Posterior vena cava (tissue), 2 donors: ENCODE results near the gene CTNS. TPM values are rescaled to one million over a fixed set of nuclear protein-coding genes. Genes with fewer than 3 reads are reported as not detected.

Experiments
- DNase-seq: peaks from one replicate; pipeline ENCODE4 v3.0.0-alpha.2; 2020; ENCODE audit warnings: low spot score
- intact Hi-C, 2 donors: fragments of 100-400 bp; cut with DNase I; formaldehyde crosslinking; loops; one replicate each; pipeline versions ENCODE4 v1.14.1 to v1.14.2; 2022 to 2023
- long read RNA-seq, 2 donors: library from polyadenylated mRNA; unstranded; transcript quantifications; one replicate each; pipeline ENCODE4 v2.0.0, GENCODE V29; 2020 to 2021
- total RNA-seq, 2 donors: library from RNA; stranded (reverse); fragmentation: NEBNext Ultra II Directional; extraction: Animal tissue kit (Norgen Biotek cat#: 25700); gene quantifications; one replicate each; pipeline ENCODE4 v1.2.1, GENCODE V29; 2021
- donor health status: DM: yes; HTN: yes; CAD: no.
- donor health status: DM: yes; HTN: yes; CAD: no.

The CTNS gene
- 10 to 100 TPM in 1 of 2 donors, 1 to 10 TPM in 1; 9.2 to 11.7 TPM for total RNA-seq
- long read RNA-seq, donor 1, partial matches to known transcripts = 2 of 6 reads
- long read RNA-seq, donor 1, other reads (novel, unspliced or antisense) = 4 of 6 reads
- long read RNA-seq, donor 2, transcript CTNS-201 (12 exons, 2,866 nt) = major isoform, 7 of 20 reads
- long read RNA-seq, donor 2, partial matches to known transcripts = 4 of 20 reads
- long read RNA-seq, donor 2, other reads (novel, unspliced or antisense) = 9 of 20 reads

DNA sequence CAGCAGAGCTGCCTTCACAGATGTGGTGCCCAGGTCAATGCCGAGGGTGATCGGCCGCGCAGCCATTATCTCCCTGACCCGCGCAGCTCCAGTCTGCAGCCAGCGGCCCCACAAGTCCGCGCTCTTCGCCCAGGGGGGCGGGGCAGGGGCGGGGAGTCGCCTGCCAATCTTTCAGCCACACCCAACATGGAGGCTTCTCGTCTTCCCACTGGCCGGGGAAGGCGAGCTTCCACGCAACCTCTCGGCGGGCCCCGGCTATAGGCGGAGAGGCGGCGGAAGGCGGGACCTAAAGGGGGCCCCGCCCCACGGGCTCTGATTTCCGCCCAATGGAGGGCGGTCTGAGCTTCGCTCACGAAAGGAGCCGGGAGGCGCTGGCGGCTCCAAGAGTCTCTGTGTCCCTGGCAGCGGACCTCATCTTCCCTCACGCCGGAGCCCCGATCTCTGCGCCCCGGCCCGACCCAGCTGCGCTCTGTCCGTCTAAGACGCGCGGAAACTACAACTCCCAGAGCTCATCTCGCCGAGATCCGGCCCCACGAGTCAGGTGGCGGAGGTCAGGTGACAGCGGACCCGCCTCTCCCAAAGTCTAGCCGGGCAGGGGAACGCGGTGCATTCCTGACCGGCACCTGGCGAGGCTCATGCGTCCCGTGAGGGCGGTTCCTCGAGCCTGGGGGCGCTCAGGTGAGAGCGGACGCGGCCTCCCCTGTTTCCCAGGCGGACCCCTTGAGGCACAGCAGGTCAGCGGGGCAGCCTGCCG is at the start of gene CTNS, which contains the start of gene SHPK:
Gene CTNS (plus strand): TSS at position 607 of the 754 bp plus-strand sequence. CDS start 3,447 bp downstream, outside the sequence.
Gene SHPK (minus strand): TSS at position 97 of the 754 bp plus-strand sequence. CDS start 31 bp downstream, at position 66.
- intact Hi-C loops = loop anchor here in 1 of 2 donors (10.0 kb wide), 1 partner anchor 102 kb away; no protein-coding TSS in a partner anchor
- DNase-seq = peak; percentile 99

DNA sequence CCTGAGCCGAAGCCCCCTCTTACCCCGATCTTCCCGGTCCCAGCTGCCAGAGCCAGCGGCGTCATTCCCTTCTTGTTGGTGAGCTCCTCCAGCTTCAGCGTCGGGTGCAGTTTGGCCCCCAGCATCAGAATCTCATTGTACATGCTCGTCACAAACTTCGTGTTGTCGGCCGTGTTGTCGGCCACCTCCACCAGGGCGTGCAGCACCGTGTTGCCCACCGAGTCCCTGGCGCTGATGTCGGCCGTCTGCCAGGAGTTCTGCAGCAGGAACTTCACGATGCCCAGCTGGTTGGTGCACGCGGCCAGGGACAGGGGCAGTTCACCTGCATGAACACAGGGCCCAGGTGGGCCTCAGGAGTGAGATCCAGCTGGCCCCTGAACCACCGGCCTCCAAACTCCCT is 46.8 kb upstream of the CTNS start:
- no peak for DNase-seq
- intact Hi-C loops = no loop called here

- intact Hi-C loops = no loop called here
- no peak for DNase-seq
Observed at GRCh38 chr17:3590231-3590630, 46.3 kb upstream of the CTNS start.

GRCh38 chr17:3590768-3591167 is 45.8 kb upstream of the CTNS start:
- intact Hi-C loops = no loop called here
- DNase-seq = no peak

DNA sequence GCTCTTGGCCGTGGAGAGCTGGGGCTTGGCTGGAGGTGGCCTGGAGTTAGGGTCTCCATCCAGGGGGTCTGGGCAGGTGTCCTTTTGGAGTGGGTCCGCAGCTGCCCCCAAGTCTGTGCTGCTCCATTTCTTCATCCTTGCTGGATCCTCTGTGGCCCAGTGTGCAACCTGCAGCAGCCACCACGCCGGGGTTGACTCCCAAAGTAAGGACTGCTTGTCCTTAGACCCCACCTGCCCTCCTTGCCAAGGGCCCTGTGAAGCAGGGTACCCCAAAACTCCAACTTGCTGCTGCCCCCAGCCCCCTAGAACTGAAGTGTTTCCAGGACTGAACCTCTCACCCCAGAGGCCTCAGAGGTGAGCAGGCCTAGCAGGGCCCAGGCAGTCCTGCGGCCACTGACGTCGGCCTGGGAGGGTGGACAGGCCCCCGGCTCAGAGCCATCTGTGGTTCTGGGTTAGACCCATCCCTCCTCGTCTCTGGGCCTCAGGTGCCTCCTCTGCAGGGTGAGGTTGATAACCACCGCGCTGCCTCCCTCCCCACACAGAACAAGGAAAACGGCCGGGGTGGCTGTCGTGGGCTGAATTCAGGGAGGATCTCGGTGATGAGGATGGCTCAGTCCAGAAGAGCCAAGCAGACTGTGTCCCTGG is 44.2 kb upstream of the CTNS start:
- DNase-seq = no peak

DNA sequence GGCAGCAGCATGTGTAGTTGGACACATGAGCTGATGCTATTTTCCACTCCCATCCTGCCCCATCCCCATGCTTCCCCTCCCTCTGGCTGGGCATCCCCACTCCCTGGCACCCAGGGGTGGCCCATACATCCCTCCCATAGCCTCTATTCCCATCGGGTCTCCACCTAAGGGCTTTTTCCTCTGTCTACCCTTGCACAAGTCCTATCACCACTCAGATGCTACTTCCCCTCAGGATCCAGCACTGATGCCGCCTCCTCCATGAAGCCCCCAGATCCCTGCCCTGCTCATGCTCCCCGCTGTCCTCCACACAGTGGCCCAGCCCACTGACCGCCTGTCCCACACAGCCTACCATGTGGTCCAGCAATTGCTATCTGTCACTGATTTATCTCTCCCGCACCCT is 43.2 kb upstream of the CTNS start:
- intact Hi-C loops = no loop called here
- DNase-seq = no peak

More for the DNA sequence above, 44.2 kb upstream of the CTNS start:
- intact Hi-C loops = no loop called here

DNA sequence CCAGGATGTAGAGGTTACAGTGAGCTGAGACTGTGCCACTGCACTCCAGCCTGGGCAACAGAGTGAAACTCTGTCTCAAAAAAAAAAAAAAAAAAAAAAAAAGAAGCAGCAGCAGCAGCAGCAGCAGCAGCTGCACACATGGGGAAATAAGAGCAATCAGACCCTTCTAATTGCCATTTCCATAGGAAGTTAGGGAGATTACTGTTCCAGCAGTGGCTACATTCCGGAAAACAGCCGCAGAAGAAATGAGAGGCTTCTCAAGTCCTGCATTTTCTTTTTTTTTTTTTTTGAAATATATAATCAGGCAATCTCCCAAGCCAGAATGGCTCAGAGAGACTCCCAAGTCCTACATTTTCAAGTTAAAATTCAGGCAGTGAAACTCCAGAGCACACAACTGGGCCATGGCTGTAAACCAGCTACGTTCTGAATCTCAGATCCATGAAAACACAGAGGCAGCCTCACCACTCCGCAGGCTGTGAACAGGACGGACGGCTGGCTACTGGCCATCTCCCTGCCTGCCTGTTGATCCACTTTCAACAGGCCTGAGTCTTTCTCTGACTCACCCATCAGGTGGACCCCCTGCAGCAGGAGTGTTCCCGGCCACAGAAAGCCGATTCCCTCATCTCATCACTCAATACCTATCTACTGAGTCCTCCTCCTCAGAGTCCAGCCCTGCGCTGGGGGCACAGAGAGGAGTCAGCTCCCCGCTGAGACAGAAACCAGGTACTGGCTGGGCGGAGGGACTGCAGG is 42.3 kb upstream of the CTNS start:
- intact Hi-C loops = no loop called here
- DNase-seq = no peak

DNA sequence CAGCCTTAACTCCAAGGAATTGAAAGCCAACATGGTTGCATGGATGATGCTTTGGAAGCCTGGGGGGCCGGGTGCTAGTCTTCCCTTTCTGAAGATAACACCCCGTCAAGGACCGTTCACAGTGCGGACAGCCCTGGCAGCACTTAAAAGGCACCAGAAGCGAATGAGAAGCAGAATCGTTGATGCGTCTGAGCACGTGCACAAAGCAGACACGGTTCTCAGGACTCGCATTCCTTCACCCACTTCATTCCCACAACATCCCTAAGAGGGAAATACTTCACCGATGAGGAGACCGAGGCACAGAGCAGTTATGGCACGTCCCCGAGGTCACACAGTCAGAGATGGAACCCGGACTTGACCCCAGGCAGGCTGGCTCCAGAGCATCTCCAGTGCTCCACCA is 41.6 kb upstream of the CTNS start:
- no peak for DNase-seq

DNA sequence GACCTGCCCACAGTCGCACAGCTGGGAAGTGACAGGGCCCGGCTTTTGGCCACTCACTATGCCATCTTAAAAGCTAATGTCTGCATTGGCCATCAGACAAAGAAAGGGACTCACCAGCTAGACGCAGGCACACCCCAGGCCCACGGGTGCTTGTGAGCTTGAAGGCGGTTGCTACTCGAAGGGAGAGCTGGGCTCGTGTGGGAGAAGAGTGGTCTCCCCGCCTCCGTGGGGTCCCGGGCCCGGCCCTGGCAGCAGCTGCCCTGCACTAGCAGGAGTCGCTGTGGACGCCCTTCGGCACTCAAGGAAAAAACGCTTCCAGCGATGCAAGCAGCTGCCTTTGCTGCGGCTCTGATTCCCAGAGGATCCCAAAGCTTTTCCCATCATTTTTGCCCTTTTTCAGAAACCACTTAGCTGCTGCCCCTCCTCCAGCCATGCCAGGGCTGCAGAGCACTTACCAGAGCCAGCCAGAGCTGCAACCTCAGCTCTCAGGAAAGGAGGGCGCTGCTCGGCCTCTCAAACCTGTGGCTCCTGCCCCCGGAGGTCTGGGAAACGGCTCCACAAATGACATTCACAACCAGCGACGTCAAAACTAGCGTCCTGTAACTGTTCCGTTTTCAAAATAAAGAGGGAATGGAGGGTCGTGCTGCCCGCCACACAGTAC is 39.6 kb upstream of the CTNS start:
- intact Hi-C loops = no loop called here
- no peak for DNase-seq

More for the DNA sequence above, 41.6 kb upstream of the CTNS start:
- intact Hi-C loops = no loop called here

GRCh38 chr17:3598078-3598477 is 38.5 kb upstream of the CTNS start:
- intact Hi-C loops = no loop called here
- no peak for DNase-seq

DNA sequence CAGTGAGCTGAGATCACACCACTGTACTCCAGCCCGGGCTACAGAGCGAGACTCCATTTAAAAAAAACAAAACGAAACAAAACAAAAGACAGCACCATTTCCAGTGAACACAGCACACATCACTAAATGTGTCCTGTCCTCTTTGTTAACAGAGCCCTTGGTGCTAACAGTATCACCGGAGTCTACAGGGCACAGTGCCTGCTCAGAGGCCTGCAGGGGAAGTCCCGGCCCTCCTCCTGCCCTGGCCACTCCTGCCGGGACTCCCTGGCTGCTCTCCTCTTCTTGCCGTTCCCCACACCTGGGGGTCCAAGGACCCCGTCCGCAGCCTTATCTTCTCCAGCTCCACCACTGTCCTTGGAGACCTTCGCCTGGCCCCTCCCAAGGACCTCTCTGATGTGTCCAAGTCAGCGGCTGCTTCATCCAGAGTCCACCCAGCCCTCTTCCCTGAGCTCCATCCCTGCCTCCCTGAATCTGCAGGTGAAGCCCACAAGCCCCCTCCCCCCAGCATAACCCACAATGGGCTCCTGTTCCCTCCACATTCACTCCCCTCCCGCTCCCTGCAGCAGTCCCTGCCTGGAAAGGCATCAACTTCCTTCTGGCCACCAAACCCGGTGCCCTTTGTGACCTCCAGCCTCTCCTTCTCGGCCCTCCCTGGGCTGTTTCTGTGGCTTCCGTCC is 35.9 kb upstream of the CTNS start:
- no peak for DNase-seq
- intact Hi-C loops = no loop called here

- intact Hi-C loops = no loop called here
- DNase-seq = no peak
Observed at GRCh38 chr17:3602499-3602898, 34.1 kb upstream of the CTNS start.

DNA sequence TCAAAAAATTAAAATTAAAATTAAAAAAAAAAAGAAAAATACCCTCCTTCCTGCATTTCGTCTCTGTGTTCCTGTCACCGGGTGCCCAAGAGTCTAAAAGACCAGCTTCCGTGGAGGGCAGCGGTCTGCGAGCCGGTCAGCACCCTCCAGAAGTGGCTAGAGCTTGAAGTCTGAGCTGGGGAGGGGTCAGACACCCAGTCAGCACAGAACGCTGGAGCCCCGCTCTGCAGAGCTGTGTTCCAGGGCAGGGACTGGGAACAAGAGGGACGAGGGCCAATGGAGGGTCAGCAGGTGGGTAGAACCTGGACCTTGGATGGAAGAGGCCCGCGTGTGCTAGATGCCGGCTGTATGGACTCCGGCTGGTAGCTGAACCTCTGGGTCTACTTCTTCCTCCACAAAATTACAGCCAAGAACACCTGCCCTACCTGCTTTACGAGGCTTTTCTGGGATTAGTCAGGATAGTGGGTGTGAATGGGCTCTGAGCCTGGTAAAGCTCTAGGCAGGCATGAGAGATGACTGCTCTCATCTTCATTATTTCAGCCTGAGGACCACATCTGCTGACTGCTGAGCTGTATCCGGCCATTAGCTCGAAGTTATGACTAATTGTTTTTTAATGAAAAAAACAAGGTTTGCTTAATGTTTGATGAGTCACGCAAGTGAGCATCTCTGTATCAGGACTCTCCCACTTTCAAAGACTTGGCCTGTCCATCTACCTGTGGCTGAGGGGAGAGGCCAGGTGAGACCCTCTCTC is 33.3 kb upstream of the CTNS start:
- intact Hi-C loops = no loop called here
- no peak for DNase-seq

- intact Hi-C loops = no loop called here
- DNase-seq = no peak
Observed at GRCh38 chr17:3603870-3604259, 32.7 kb upstream of the CTNS start.

DNA sequence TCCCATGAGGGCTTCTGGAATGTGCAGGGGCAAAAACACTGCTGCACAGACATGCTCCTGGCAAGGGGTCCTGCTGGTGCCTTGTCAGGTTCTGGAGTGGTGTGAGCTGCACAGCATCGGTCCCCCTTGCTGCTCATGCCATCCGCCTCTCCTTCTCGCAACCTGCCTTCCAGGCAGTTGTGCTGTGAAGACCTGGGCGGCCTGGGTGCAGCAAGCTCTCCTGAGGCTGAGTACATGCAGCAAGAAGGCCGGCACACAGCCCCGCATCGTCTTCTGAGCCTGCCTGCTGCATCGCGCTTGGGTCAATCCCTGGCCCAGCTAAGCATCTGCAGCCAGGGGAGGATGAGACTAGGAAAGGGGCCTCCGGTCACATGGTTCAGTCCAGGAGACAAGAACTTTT is 26.9 kb upstream of the CTNS start:
- intact Hi-C loops = no loop called here
- no peak for DNase-seq

- intact Hi-C loops = no loop called here
- DNase-seq = no peak
Observed at GRCh38 chr17:3610523-3610922, 26.0 kb upstream of the CTNS start.

DNA sequence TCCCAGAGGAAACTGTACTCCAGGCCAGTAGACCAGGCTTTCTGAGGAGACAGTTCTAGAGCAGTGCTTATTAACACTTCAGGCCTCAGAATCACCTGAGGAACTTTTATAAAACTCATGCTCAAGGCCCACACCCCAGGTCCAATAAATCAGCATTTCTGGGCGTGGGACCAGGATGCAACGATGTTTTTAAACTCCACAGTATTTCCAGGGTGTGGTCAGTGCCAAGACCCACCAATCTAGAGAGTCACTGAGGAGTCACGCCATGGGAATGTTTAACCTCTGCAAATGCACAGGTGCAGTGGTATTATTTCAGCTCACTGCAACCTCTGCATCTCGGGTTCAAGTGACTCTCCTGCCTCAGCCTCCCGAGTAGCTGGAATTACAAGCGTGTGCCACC is 23.4 kb upstream of the CTNS start:
- intact Hi-C loops = no loop called here
- no peak for DNase-seq
